ENCODE measurements around the gene EID2. TPM values are rescaled to one million over a fixed set of nuclear protein-coding genes. Genes with fewer than 3 reads are reported as not detected.

The EID2 gene
- total RNA-seq, 2 donors from 2014 or later: 11.4 to 12.0 TPM

- H3K27me3 ChIP-seq (replicated peaks; ENCODE audit: insufficient read depth): peaks cover 4% of the 10 kb centered on the region
- TF ChIP-seq CTCF (IDR thresholded peaks at IDR 0.05): no peak
- no peak for DNase-seq (ENCODE audit: low spot score)
- no peak overlapping the region for H3K27ac ChIP-seq
- H3K9me3 ChIP-seq: no peaks in the 10 kb centered on the region
- H3K4me1 ChIP-seq (ENCODE audit: control insufficient read depth in 1 of 2, low read depth in 2 of 2): peaks cover 9 to 11% of the 10 kb centered on the region in 2 donors
- no peak for ATAC-seq (ENCODE audit: insufficient number of reproducible peaks, low FRiP score, low read depth)
- peak overlapping the region; percentile 16 for H3K4me3 ChIP-seq
- no peaks in the 10 kb centered on the region for H3K36me3 ChIP-seq
Measured at GRCh38 chr19:39497996-39498797, 41.8 kb downstream of the EID2 start.

- no peak for ATAC-seq (ENCODE audit: insufficient number of reproducible peaks, low FRiP score, low read depth)
- Histone ChIP-seq H3K9me3 (no peaks in the 10 kb centered on the region), H3K36me3 (no peaks in the 10 kb centered on the region), H3K27me3 (replicated peaks; ENCODE audit: insufficient read depth) (peaks cover 4% of the 10 kb centered on the region), H3K4me1 (ENCODE audit: control insufficient read depth in 1 of 2, low read depth in 2 of 2) (peaks cover 9 to 11% of the 10 kb centered on the region in 2 donors), H3K27ac (no peak overlapping the region), H3K4me3 (peak overlapping the region; percentile 16)
- no peak for TF ChIP-seq CTCF (IDR thresholded peaks at IDR 0.05)
- DNase-seq (ENCODE audit: low spot score): no peak
Measured at GRCh38 chr19:39497701-39497995, 42.3 kb downstream of the EID2 start.

- no peak for DNase-seq (ENCODE audit: low spot score)
- Histone ChIP-seq H3K27me3 (replicated peaks; ENCODE audit: insufficient read depth) (peaks cover 4% of the 10 kb centered on the region), H3K9me3 (no peaks in the 10 kb centered on the region), H3K27ac (no peak overlapping the region), H3K4me3 (no peak overlapping the region), H3K4me1 (ENCODE audit: control insufficient read depth in 1 of 2, low read depth in 2 of 2) (peaks cover 9 to 11% of the 10 kb centered on the region in 2 donors), H3K36me3 (no peaks in the 10 kb centered on the region)
- TF ChIP-seq CTCF (IDR thresholded peaks at IDR 0.05): no peak
- ATAC-seq (ENCODE audit: insufficient number of reproducible peaks, low FRiP score, low read depth): no peak
Measured at GRCh38 chr19:39496063-39496462, 43.9 kb downstream of the EID2 start.

GRCh38 chr19:39494661-39495060 is 45.3 kb downstream of the EID2 start:
- H3K36me3 ChIP-seq: peaks cover 9% of the 10 kb centered on the region
- no peak for TF ChIP-seq CTCF (IDR thresholded peaks at IDR 0.05)
- no peak overlapping the region for H3K4me3 ChIP-seq
- H3K4me1 ChIP-seq (ENCODE audit: control insufficient read depth in 1 of 2, low read depth in 2 of 2): peaks cover 9 to 11% of the 10 kb centered on the region in 2 donors
- ATAC-seq (ENCODE audit: insufficient number of reproducible peaks, low FRiP score, low read depth): no peak
- peaks cover 4% of the 10 kb centered on the region for H3K27me3 ChIP-seq (replicated peaks; ENCODE audit: insufficient read depth)
- no peak overlapping the region for H3K27ac ChIP-seq
- no peaks in the 10 kb centered on the region for H3K9me3 ChIP-seq
- DNase-seq (ENCODE audit: low spot score): no peak

GRCh38 chr19:39492788-39493187 is 47.2 kb downstream of the EID2 start:
- no peak for ATAC-seq (ENCODE audit: insufficient number of reproducible peaks, low FRiP score, low read depth)
- no peak overlapping the region for H3K4me3 ChIP-seq
- H3K36me3 ChIP-seq: peaks cover 27% of the 10 kb centered on the region
- no peak for DNase-seq (ENCODE audit: low spot score)
- H3K27me3 ChIP-seq (replicated peaks; ENCODE audit: insufficient read depth): peaks cover 4% of the 10 kb centered on the region
- H3K4me1 ChIP-seq (ENCODE audit: control insufficient read depth in 1 of 2, low read depth in 2 of 2): peaks cover 2 to 3% of the 10 kb centered on the region in 2 donors
- H3K27ac ChIP-seq: no peak overlapping the region
- no peak for TF ChIP-seq CTCF (IDR thresholded peaks at IDR 0.05)
- no peaks in the 10 kb centered on the region for H3K9me3 ChIP-seq

All from thoracic aorta (tissue), 2 donors.